ENCODE measurements around the gene SSBP1. TPM values are rescaled to one million over a fixed set of nuclear protein-coding genes. Genes with fewer than 3 reads are reported as not detected.
"Not testable (repeated sequence)": the region's sequence is repeated elsewhere in the genome, so short reads cannot be mapped to it uniquely, and the experiment has no call there.

SSBP1 gene
- total RNA-seq, 1 donor from 2014 or later, result 402 TPM

GRCh38 chr7:141748396-141748795 is 10.2 kb downstream of the SSBP1 start:
- no peak overlapping the region for H3K27ac Mint-ChIP-seq
- no peaks in the 10 kb centered on the region for H3K27me3 Mint-ChIP-seq (ENCODE audit: insufficient read depth, low read depth)
- Histone ChIP-seq H3K4me2 (no peak overlapping the region), H3K9ac (no peak overlapping the region), H2AFZ (replicated peaks) (no peak overlapping the region), H3F3A (ENCODE audit: low read depth) (no peaks in the 10 kb centered on the region), H3K4me1 (no peaks in the 10 kb centered on the region), H3K4me3 (no peak overlapping the region), H3K79me2 (ENCODE audit: low read depth) (no peaks in the 10 kb centered on the region), H3K27ac (no peak overlapping the region), H4K20me1 (ENCODE audit: low read depth) (no peaks in the 10 kb centered on the region), H3K9me3 (ENCODE audit: low read depth) (peaks cover 21% of the 10 kb centered on the region), H3K27me3 (no peaks in the 10 kb centered on the region), H3K36me3 (peaks cover 83% of the 10 kb centered on the region)
- H3K4me1 Mint-ChIP-seq, result no peaks in the 10 kb centered on the region
- peaks cover 34% of the 10 kb centered on the region for H3K9me3 Mint-ChIP-seq
- peaks cover 64% of the 10 kb centered on the region for H3K36me3 Mint-ChIP-seq
- TF ChIP-seq EZH2phosphoT487 (IDR thresholded peaks at IDR 0.05) (no peak), CTCF (IDR thresholded peaks at IDR 0.05) (no peak), EZH2 (IDR thresholded peaks at IDR 0.05) (no peak)
- H3K4me3 Mint-ChIP-seq, result no peak overlapping the region
- DNase-seq (ENCODE audit: low spot score), result no peak

GRCh38 chr7:141751904-141752303 is 13.7 kb downstream of the SSBP1 start:
- Histone ChIP-seq H3K9me3 (ENCODE audit: low read depth) (peaks cover 21% of the 10 kb centered on the region), H3K36me3 (peaks cover 53% of the 10 kb centered on the region)
- not testable (repeated sequence) for H3K27ac Mint-ChIP-seq; H3K27me3 ChIP-seq; H3F3A ChIP-seq (ENCODE audit: low read depth); H3K4me1 ChIP-seq; H3K4me3 Mint-ChIP-seq; H2AFZ ChIP-seq (replicated peaks); H4K20me1 ChIP-seq (ENCODE audit: low read depth); H3K27ac ChIP-seq; H3K9ac ChIP-seq; H3K79me2 ChIP-seq (ENCODE audit: low read depth); H3K4me1 Mint-ChIP-seq; H3K4me2 ChIP-seq; H3K27me3 Mint-ChIP-seq (ENCODE audit: insufficient read depth, low read depth); H3K4me3 ChIP-seq
- Mint-ChIP-seq H3K36me3 (peaks cover 72% of the 10 kb centered on the region), H3K9me3 (peaks cover 37% of the 10 kb centered on the region)
- peak; percentile 15 for DNase-seq (ENCODE audit: low spot score)

- peaks cover 75% of the 10 kb centered on the region for H3K36me3 Mint-ChIP-seq
- H3K27me3 ChIP-seq, result no peaks in the 10 kb centered on the region
- H3K4me1 Mint-ChIP-seq, result no peaks in the 10 kb centered on the region
- no peak overlapping the region for H3K9ac ChIP-seq
- no peak overlapping the region for H3K27ac ChIP-seq
- no peak for DNase-seq (ENCODE audit: low spot score)
- no peaks in the 10 kb centered on the region for H3K79me2 ChIP-seq (ENCODE audit: low read depth)
- no peak overlapping the region for H3K27ac Mint-ChIP-seq
- TF ChIP-seq CTCF (IDR thresholded peaks at IDR 0.05), result peak; percentile 48
- no peak for TF ChIP-seq EZH2phosphoT487 (IDR thresholded peaks at IDR 0.05)
- peaks cover 50% of the 10 kb centered on the region for H3K36me3 ChIP-seq
- H3K9me3 Mint-ChIP-seq, result peaks cover 37% of the 10 kb centered on the region
- H3F3A ChIP-seq (ENCODE audit: low read depth), result no peaks in the 10 kb centered on the region
- H3K27me3 Mint-ChIP-seq (ENCODE audit: insufficient read depth, low read depth), result no peaks in the 10 kb centered on the region
- no peak overlapping the region for H3K4me3 ChIP-seq
- no peaks in the 10 kb centered on the region for H4K20me1 ChIP-seq (ENCODE audit: low read depth)
- peaks cover 21% of the 10 kb centered on the region for H3K9me3 ChIP-seq (ENCODE audit: low read depth)
- no peak overlapping the region for H3K4me2 ChIP-seq
- H3K4me3 Mint-ChIP-seq, result no peak overlapping the region
- H3K4me1 ChIP-seq, result no peaks in the 10 kb centered on the region
- H2AFZ ChIP-seq (replicated peaks), result no peak overlapping the region
These were observed 14.5 kb downstream of the SSBP1 start for GRCh38 chr7:141752634-141753033.

- no peaks in the 10 kb centered on the region for H3K27me3 Mint-ChIP-seq (ENCODE audit: insufficient read depth, low read depth)
- DNase-seq (ENCODE audit: low spot score), result peak; percentile 61
- no peak overlapping the region for H3K27ac ChIP-seq
- no peaks in the 10 kb centered on the region for H3K27me3 ChIP-seq
- no peak overlapping the region for H3K4me3 Mint-ChIP-seq
- H3K9me3 Mint-ChIP-seq, result peaks cover 35% of the 10 kb centered on the region
- no peak overlapping the region for H2AFZ ChIP-seq (replicated peaks)
- H3K79me2 ChIP-seq (ENCODE audit: low read depth), result no peaks in the 10 kb centered on the region
- H3K4me3 ChIP-seq, result no peak overlapping the region
- peaks cover 29% of the 10 kb centered on the region for H3K36me3 ChIP-seq
- peaks cover 74% of the 10 kb centered on the region for H3K36me3 Mint-ChIP-seq
- no peak for TF ChIP-seq EZH2phosphoT487 (IDR thresholded peaks at IDR 0.05)
- TF ChIP-seq CTCF (IDR thresholded peaks at IDR 0.05), result peak; percentile 60
- no peak for TF ChIP-seq EZH2 (IDR thresholded peaks at IDR 0.05)
- no peaks in the 10 kb centered on the region for H3K4me1 Mint-ChIP-seq
- no peaks in the 10 kb centered on the region for H3K4me1 ChIP-seq
- H3K27ac Mint-ChIP-seq, result no peak overlapping the region
- H4K20me1 ChIP-seq (ENCODE audit: low read depth), result no peaks in the 10 kb centered on the region
- H3F3A ChIP-seq (ENCODE audit: low read depth), result no peaks in the 10 kb centered on the region
- H3K9me3 ChIP-seq (ENCODE audit: low read depth), result peaks cover 18% of the 10 kb centered on the region
- no peak overlapping the region for H3K4me2 ChIP-seq
- no peak overlapping the region for H3K9ac ChIP-seq
These were observed 16.8 kb downstream of the SSBP1 start for GRCh38 chr7:141754939-141755338.

All from neural progenitor cell (in vitro differentiated cells).